Osteocyte (in vitro differentiated cells): ENCODE measurements around the gene CXCL13. TPM values are rescaled to one million over a fixed set of nuclear protein-coding genes. Genes with fewer than 3 reads are reported as not detected.

ENCODE experiments used
- DNase-seq: peaks from one replicate; pipeline ENCODE4 v3.0.0; 2021; ENCODE audit warnings: mixed read lengths; ENCODE audit not compliant: unreplicated experiment; ENCODE audit errors: extremely low spot score
- H3K27ac Mint-ChIP-seq: one replicate; pipeline ENCODE4 v1.8.0; 2021; ENCODE audit warnings: mild to moderate bottlenecking, mixed read lengths; ENCODE audit not compliant: unreplicated experiment
- H3K27me3 Mint-ChIP-seq: one replicate; pipeline ENCODE4 v1.8.0; 2021; ENCODE audit warnings: mixed read lengths; ENCODE audit not compliant: unreplicated experiment
- H3K36me3 Mint-ChIP-seq: one replicate; pipeline ENCODE4 v1.8.0; 2021; ENCODE audit warnings: mixed read lengths; ENCODE audit not compliant: unreplicated experiment
- H3K4me1 Mint-ChIP-seq: one replicate; pipeline ENCODE4 v1.8.0; 2021; ENCODE audit warnings: mixed read lengths; ENCODE audit not compliant: unreplicated experiment
- H3K4me3 Mint-ChIP-seq: one replicate; pipeline ENCODE4 v1.8.0; 2021; ENCODE audit warnings: mild to moderate bottlenecking, moderate library complexity, mixed read lengths; ENCODE audit not compliant: unreplicated experiment
- H3K9me3 Mint-ChIP-seq: one replicate; pipeline ENCODE4 v1.8.0; 2021; ENCODE audit warnings: mixed read lengths; ENCODE audit not compliant: unreplicated experiment
- CTCF ChIP-seq: fragments of 200-600 bp; sonication (generic); IDR thresholded peaks from 2 replicates; pipeline ENCODE4 v1.5.0; 2021; ENCODE audit warnings: antibody characterized with exemption, mild to moderate bottlenecking, moderate library complexity
- total RNA-seq: library from RNA; stranded (reverse); gene quantifications from 2 replicates; pipeline ENCODE4 v1.2.1, GENCODE V29; 2021

Gene CXCL13
- total RNA-seq, 1 donor from 2014 or later = not detected

- Mint-ChIP-seq H3K27me3 (peaks cover 56% of the 10 kb centered on the region), H3K4me3 (peak overlapping the region; percentile 29), H3K4me1 (peaks cover 2% of the 10 kb centered on the region), H3K36me3 (no peaks in the 10 kb centered on the region), H3K27ac (no peak overlapping the region), H3K9me3 (no peaks in the 10 kb centered on the region)
- peak; percentile 88 for DNase-seq
- TF ChIP-seq CTCF = peak; percentile 88
These were observed 13.0 kb downstream of the CXCL13 start for GRCh38 chr4:77618383-77619241.

GRCh38 chr4:77619408-77619807, 13.8 kb downstream of the CXCL13 start:
- H3K36me3 Mint-ChIP-seq = no peaks in the 10 kb centered on the region
- H3K27me3 Mint-ChIP-seq = peaks cover 58% of the 10 kb centered on the region
- H3K27ac Mint-ChIP-seq = no peak overlapping the region

GRCh38 chr4:77621254-77621653, 15.6 kb downstream of the CXCL13 start:
- Mint-ChIP-seq H3K4me1 (peaks cover 2% of the 10 kb centered on the region), H3K4me3 (no peak overlapping the region), H3K36me3 (no peaks in the 10 kb centered on the region), H3K9me3 (no peaks in the 10 kb centered on the region), H3K27me3 (peaks cover 52% of the 10 kb centered on the region), H3K27ac (no peak overlapping the region)
- no peak for TF ChIP-seq CTCF
- DNase-seq = no peak

More at GRCh38 chr4:77619408-77619807, 13.8 kb downstream of the CXCL13 start:
- H3K9me3 Mint-ChIP-seq = no peaks in the 10 kb centered on the region
- no peak for TF ChIP-seq CTCF
- no peak for DNase-seq
- H3K4me1 Mint-ChIP-seq = peaks cover 2% of the 10 kb centered on the region
- no peak overlapping the region for H3K4me3 Mint-ChIP-seq

GRCh38 chr4:77623091-77623490, 17.5 kb downstream of the CXCL13 start:
- TF ChIP-seq CTCF = no peak
- Mint-ChIP-seq H3K4me3 (no peak overlapping the region), H3K27ac (no peak overlapping the region), H3K9me3 (no peaks in the 10 kb centered on the region), H3K4me1 (peaks cover 2% of the 10 kb centered on the region), H3K27me3 (peaks cover 60% of the 10 kb centered on the region), H3K36me3 (no peaks in the 10 kb centered on the region)
- DNase-seq = no peak

- no peaks in the 10 kb centered on the region for H3K36me3 Mint-ChIP-seq
- TF ChIP-seq CTCF = no peak
- H3K9me3 Mint-ChIP-seq = no peaks in the 10 kb centered on the region
- H3K27me3 Mint-ChIP-seq = peaks cover 58% of the 10 kb centered on the region
- H3K4me3 Mint-ChIP-seq = no peak overlapping the region
- H3K4me1 Mint-ChIP-seq = no peaks in the 10 kb centered on the region
- no peak overlapping the region for H3K27ac Mint-ChIP-seq
- DNase-seq = no peak
These were observed 18.6 kb downstream of the CXCL13 start for GRCh38 chr4:77624213-77624612.
